ENCODE results near the gene ZMYND8.

The ZMYND8 gene

GRCh38 chr20:47258745-47259695, 97.5 kb downstream of the ZMYND8 start:
- no peak for DNase-seq (ENCODE audit: low read depth)

GRCh38 chr20:47257771-47258170, 98.7 kb downstream of the ZMYND8 start:
- no peak overlapping the region for H3K4me3 ChIP-seq (ENCODE audit: low read length)
- TF ChIP-seq, protein P1, sequence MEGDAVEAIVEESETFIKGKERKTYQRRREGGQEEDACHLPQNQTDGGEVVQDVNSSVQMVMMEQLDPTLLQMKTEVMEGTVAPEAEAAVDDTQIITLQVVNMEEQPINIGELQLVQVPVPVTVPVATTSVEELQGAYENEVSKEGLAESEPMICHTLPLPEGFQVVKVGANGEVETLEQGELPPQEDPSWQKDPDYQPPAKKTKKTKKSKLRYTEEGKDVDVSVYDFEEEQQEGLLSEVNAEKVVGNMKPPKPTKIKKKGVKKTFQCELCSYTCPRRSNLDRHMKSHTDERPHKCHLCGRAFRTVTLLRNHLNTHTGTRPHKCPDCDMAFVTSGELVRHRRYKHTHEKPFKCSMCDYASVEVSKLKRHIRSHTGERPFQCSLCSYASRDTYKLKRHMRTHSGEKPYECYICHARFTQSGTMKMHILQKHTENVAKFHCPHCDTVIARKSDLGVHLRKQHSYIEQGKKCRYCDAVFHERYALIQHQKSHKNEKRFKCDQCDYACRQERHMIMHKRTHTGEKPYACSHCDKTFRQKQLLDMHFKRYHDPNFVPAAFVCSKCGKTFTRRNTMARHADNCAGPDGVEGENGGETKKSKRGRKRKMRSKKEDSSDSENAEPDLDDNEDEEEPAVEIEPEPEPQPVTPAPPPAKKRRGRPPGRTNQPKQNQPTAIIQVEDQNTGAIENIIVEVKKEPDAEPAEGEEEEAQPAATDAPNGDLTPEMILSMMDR (conservative IDR thresholded peaks at IDR 0.05; ENCODE audit: low read depth, low read length), result no peak
- no peak for DNase-seq (ENCODE audit: low read depth)

More at GRCh38 chr20:47258745-47259695, 97.5 kb downstream of the ZMYND8 start:
- TF ChIP-seq, protein P1 (conservative IDR thresholded peaks at IDR 0.05; ENCODE audit: low read depth, low read length), result no peak
- H3K4me3 ChIP-seq (ENCODE audit: low read length), result no peak overlapping the region

GRCh38 chr20:47257256-47257655, 99.2 kb downstream of the ZMYND8 start:
- TF ChIP-seq, protein P1 (conservative IDR thresholded peaks at IDR 0.05; ENCODE audit: low read depth, low read length), result no peak
- no peak for DNase-seq (ENCODE audit: low read depth)
- H3K4me3 ChIP-seq (ENCODE audit: low read length), result no peak overlapping the region

- DNase-seq (ENCODE audit: low read depth), result no peak
- TF ChIP-seq, protein P1 (conservative IDR thresholded peaks at IDR 0.05; ENCODE audit: low read depth, low read length), result no peak
- no peak overlapping the region for H3K4me3 ChIP-seq (ENCODE audit: low read length)
Measured at GRCh38 chr20:47256668-47257236, 99.7 kb downstream of the ZMYND8 start.

DNA sequence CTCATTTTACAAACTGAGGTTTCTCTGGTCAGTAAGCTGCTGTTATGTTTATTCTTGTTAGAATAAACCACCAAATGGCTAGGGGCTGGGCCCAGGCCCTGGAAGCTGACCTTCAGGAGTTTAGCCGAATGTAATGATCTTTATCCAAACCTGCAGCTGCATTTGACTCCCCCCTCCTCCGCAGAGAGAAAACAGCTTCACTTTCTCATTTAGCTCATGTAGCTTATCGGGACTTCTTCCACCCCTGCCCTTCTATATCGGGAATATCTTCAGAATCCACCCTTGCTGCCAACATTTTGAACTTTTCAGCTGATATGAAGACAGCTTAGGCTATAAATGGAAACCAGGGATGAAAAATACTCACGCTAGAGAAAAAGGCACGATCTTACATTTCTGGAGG, 102.6 kb downstream of the ZMYND8 start:
- TF ChIP-seq, protein P1 (conservative IDR thresholded peaks at IDR 0.05; ENCODE audit: low read depth, low read length), result no peak
- DNase-seq (ENCODE audit: low read depth), result no peak

GRCh38 chr20:47252879-47253307, 103.6 kb downstream of the ZMYND8 start:
- no peak overlapping the region for H3K4me3 ChIP-seq (ENCODE audit: low read length)
- TF ChIP-seq, protein P1 (conservative IDR thresholded peaks at IDR 0.05; ENCODE audit: low read depth, low read length), result no peak
- no peak for DNase-seq (ENCODE audit: low read depth)

More for the DNA sequence above, 102.6 kb downstream of the ZMYND8 start:
- no peak overlapping the region for H3K4me3 ChIP-seq (ENCODE audit: low read length)
